Tibial nerve (tissue), 4 donors: Measurements from ENCODE around the gene LRRC51. TPM values are rescaled to one million over a fixed set of nuclear protein-coding genes. Genes with fewer than 3 reads are reported as not detected.

Source experiments
- DNase-seq, 2 donors: peaks; one replicate each; pipeline ENCODE4 v3.0.0-alpha.2; 2019; ENCODE audit warnings: low spot score in 2 of 2
- H3K27ac ChIP-seq, 4 donors: fragments of 200-600 bp; sonication (generic) in 3 of 4; one replicate each; pipeline ENCODE4 v1.5.1; 2017 to 2019; ENCODE audit warnings: mild to moderate bottlenecking in 1 of 4
- H3K27me3 ChIP-seq, 2 donors: fragments of 200-600 bp; sonication (generic) in 1 of 2; one replicate each; pipeline versions ENCODE4 v1.5.1 to v1.6.0; 2017 to 2019
- H3K36me3 ChIP-seq, 3 donors: fragments of 200-600 bp; sonication (generic); one replicate each; pipeline ENCODE4 v1.5.1; 2018 to 2019
- H3K4me1 ChIP-seq, 4 donors: fragments of 200-600 bp; sonication (generic) in 3 of 4; one replicate each; pipeline ENCODE4 v1.5.1; 2017 to 2019
- H3K4me3 ChIP-seq, 4 donors: fragments of 200-600 bp; sonication (generic) in 3 of 4; one replicate each; pipeline ENCODE4 v1.5.1; 2017 to 2019; ENCODE audit warnings: mild to moderate bottlenecking in 1 of 4, moderate library complexity in 1 of 4
- H3K9me3 ChIP-seq, 4 donors: fragments of 200-600 bp; sonication (generic) in 3 of 4; one replicate each; pipeline ENCODE4 v1.5.1; 2017 to 2019
- EP300 ChIP-seq, 2 donors: sonication (generic); formaldehyde crosslinking; IDR thresholded peaks; one replicate each; pipeline ENCODE4 v1.6.1; 2017; ENCODE audit warnings: antibody characterized with exemption in 2 of 2, mild to moderate bottlenecking in 1 of 2
- POLR2A ChIP-seq, 2 donors: fragments of 450-650 bp; IDR thresholded peaks; one replicate each; pipeline ENCODE4 v1.6.1; 2017; ENCODE audit warnings: antibody characterized with exemption in 2 of 2, mild to moderate bottlenecking in 2 of 2, moderate library complexity in 2 of 2
- WGBS, 2 donors: methylation state at CpG; one replicate each; pipeline ENCODE4 v1.1.5; 2018; 5-methylcytosine and 5-hydroxymethylcytosine counted together
- total RNA-seq, 4 donors: library from RNA; depleted of rRNA; stranded (reverse); fragments of >200 nt; gene quantifications; one replicate each; pipeline ENCODE4 v1.1.0, GENCODE V29; 2016
- TF ChIP-seq, protein P1 (sequence below), 5 experiments: fragments of 200-600 bp in 3 of 5; fragments of 450-650 bp in 2 of 5; sonication (generic) in 3 of 5; IDR thresholded peaks; one replicate each; pipeline ENCODE4 v1.5.1; 2016 to 2019; ENCODE audit warnings: antibody characterized with exemption in 5 of 5, mild to moderate bottlenecking in 3 of 5, moderate library complexity in 2 of 5

LRRC51 gene
- total RNA-seq, 4 donors from 2014 or later: 7.3 to 10.8 (median 9.2) TPM

DNA sequence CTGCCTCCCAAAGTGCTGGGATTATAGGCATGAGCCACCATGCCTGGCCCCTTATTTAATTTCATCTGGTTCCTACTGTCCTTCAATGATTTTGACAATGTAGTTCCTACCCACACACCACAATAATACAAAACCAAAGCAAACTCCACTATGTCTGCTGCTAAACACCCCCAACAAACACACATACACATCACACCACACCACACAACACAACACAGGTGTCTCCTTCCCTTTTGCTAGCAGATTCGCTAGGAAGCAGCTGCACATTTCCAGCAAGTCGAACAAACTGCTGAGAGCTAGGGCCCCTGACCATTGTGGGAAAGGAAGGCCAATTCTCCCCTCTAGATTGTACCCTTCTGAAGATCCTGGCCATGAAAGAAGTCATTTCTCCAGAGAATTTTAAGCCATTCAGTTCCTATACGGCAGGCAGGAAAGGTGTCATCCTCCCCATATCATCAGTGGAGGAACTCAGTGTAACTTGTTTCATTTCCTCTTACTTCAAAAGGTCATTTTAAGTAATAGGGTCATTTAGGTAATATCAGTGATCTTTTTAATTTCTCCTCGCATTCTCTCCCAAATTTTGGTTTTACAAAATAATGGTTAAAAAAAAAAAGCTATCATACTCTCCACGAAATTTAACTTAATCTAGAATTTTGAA, 18.8 kb upstream of the LRRC51 start:
- no peak for TF ChIP-seq POLR2A (IDR thresholded peaks at IDR 0.05)
- TF ChIP-seq, protein P1, sequence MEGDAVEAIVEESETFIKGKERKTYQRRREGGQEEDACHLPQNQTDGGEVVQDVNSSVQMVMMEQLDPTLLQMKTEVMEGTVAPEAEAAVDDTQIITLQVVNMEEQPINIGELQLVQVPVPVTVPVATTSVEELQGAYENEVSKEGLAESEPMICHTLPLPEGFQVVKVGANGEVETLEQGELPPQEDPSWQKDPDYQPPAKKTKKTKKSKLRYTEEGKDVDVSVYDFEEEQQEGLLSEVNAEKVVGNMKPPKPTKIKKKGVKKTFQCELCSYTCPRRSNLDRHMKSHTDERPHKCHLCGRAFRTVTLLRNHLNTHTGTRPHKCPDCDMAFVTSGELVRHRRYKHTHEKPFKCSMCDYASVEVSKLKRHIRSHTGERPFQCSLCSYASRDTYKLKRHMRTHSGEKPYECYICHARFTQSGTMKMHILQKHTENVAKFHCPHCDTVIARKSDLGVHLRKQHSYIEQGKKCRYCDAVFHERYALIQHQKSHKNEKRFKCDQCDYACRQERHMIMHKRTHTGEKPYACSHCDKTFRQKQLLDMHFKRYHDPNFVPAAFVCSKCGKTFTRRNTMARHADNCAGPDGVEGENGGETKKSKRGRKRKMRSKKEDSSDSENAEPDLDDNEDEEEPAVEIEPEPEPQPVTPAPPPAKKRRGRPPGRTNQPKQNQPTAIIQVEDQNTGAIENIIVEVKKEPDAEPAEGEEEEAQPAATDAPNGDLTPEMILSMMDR (IDR thresholded peaks at IDR 0.05): no peak
- no peak for TF ChIP-seq EP300 (IDR thresholded peaks at IDR 0.05)
- DNase-seq: no peak
- H3K4me3 ChIP-seq: no peak overlapping the region
- no peaks in the 10 kb centered on the region for H3K27me3 ChIP-seq
- 86 to 90% methylated on average over 5 of the region's 5 CpGs for WGBS, 2 donors
- H3K36me3 ChIP-seq: peaks cover 0 to 16% (median 0%) of the 10 kb centered on the region in 3 donors
- H3K27ac ChIP-seq: no peak overlapping the region
- H3K4me1 ChIP-seq: peaks cover 0 to 2% (median 0%) of the 10 kb centered on the region in 4 donors
- H3K9me3 ChIP-seq: no peaks in the 10 kb centered on the region

DNA sequence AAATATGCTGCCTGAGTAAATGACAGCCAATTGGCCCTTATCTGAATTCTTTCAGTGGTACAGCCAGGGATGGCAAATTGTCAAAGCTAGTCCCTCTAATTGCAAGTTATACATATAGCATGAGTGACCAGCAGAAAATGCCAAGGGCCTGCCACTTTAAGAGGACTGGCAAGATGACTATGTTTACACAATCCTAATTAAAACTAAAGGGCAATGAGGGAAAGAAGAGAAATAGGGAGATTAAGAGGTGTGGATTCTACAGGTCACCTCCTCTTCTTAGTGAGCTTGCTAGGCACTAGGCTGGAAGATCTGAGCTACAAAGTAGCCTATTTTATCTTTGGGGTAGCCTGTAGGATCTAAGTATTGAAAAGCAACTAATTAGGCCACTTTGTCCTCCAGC, 13.8 kb upstream of the LRRC51 start:
- TF ChIP-seq, protein P1 (IDR thresholded peaks at IDR 0.05): no peak
- TF ChIP-seq EP300 (IDR thresholded peaks at IDR 0.05) (no peak), POLR2A (IDR thresholded peaks at IDR 0.05) (no peak)
- no peaks in the 10 kb centered on the region for H3K9me3 ChIP-seq
- peaks cover 0 to 48% (median 23%) of the 10 kb centered on the region in 4 donors for H3K4me1 ChIP-seq
- H3K36me3 ChIP-seq: peaks cover 0 to 7% (median 0%) of the 10 kb centered on the region in 3 donors
- peak overlapping the region in 2 of 4 donors; percentile 43 to 61 for H3K27ac ChIP-seq
- no peaks in the 10 kb centered on the region for H3K27me3 ChIP-seq
- H3K4me3 ChIP-seq: no peak overlapping the region
- DNase-seq: no peak

DNA sequence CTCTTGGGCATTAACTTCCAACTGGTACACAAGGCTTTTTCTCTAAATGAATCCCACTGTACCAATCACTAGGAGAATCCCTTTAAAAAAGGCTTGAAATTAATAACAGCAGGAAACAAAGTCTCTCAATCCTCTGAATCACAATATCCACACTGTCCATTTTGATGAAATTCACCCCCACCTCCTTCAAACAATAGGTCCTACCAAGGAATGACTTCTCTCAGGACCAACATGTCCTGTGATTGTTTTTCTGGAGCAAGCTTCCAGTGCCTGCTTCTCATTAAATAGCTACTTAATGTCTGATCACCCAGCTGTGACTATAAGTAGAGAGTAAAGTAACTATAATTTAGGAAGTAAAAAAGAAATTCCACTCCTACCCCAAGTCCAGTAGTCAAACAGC, 13.4 kb upstream of the LRRC51 start:
- Histone ChIP-seq H3K27ac (peak overlapping the region in 2 of 4 donors; percentile 43 to 61), H3K36me3 (peaks cover 0 to 7% (median 0%) of the 10 kb centered on the region in 3 donors), H3K4me3 (no peak overlapping the region), H3K4me1 (peaks cover 0 to 52% (median 24%) of the 10 kb centered on the region in 4 donors), H3K9me3 (no peaks in the 10 kb centered on the region), H3K27me3 (no peaks in the 10 kb centered on the region)
- no peak for DNase-seq
- no peak for TF ChIP-seq POLR2A (IDR thresholded peaks at IDR 0.05)
- no peak for TF ChIP-seq EP300 (IDR thresholded peaks at IDR 0.05)
- TF ChIP-seq, protein P1 (IDR thresholded peaks at IDR 0.05): no peak

DNA sequence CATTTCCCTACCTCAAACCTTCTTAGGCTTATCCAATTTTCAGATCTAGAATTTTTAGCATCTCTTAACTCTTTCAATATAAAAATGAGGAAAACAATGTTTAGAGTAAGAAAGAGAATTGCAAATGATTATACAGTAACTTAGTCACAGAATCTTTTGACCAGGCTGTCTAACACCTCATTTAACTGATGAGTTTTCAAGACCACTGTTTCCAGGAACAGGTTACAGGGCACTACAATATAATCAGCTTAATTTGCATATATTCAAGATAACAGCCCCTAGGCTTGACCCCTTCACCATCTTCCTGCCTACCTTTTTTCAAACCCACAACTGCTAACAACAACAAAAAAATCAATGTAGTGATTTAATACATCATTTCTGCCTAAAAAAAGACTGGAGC, 13.0 kb upstream of the LRRC51 start:
- TF ChIP-seq POLR2A (IDR thresholded peaks at IDR 0.05) (no peak), EP300 (IDR thresholded peaks at IDR 0.05) (no peak)
- TF ChIP-seq, protein P1 (IDR thresholded peaks at IDR 0.05): no peak
- H3K4me1 ChIP-seq: peaks cover 0 to 55% (median 24%) of the 10 kb centered on the region in 4 donors
- H3K27ac ChIP-seq: peak overlapping the region in 2 of 4 donors; percentile 61 to 86
- no peak for DNase-seq
- H3K27me3 ChIP-seq: no peaks in the 10 kb centered on the region
- H3K4me3 ChIP-seq: no peak overlapping the region
- no peaks in the 10 kb centered on the region for H3K9me3 ChIP-seq
- H3K36me3 ChIP-seq: peaks cover 0 to 7% (median 0%) of the 10 kb centered on the region in 3 donors

DNA sequence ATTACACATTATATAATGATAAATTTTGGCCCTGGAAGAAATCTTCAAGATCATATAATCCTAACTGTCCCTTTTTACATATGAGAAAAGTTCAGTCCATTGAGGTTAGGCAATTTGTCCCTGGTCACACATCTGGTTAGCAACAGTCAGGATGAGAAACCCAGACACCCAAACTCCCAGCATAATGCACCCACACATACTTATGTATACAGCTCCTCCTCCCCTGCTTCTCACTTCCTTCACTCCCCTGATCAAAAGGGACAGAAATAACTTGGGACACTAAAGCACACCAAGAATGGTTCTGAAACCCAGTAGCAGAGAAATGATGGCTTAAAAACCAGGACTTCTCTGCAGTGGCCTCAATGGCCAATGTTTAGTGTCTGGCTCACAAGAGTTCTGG, 11.4 kb upstream of the LRRC51 start:
- no peaks in the 10 kb centered on the region for H3K27me3 ChIP-seq
- H3K27ac ChIP-seq: peak overlapping the region; percentile 10 to 94 (median 78)
- H3K9me3 ChIP-seq: no peaks in the 10 kb centered on the region
- no peak for TF ChIP-seq EP300 (IDR thresholded peaks at IDR 0.05)
- TF ChIP-seq, protein P1 (IDR thresholded peaks at IDR 0.05): no peak
- peaks cover 0 to 7% (median 0%) of the 10 kb centered on the region in 3 donors for H3K36me3 ChIP-seq
- no peak for DNase-seq
- H3K4me1 ChIP-seq: peaks cover 0 to 55% (median 24%) of the 10 kb centered on the region in 4 donors
- H3K4me3 ChIP-seq: no peak overlapping the region
